Naive B cell (primary cell): ENCODE results near the gene NEIL3. TPM values are rescaled to one million over a fixed set of nuclear protein-coding genes. Genes with fewer than 3 reads are reported as not detected.
A peak's percentile ranks its signal among the peaks of the same experiment; 100 is the strongest.

Experiments used
- ATAC-seq, 2 donors: fragments of 150-1000 bp; cut with Tn5 transposase; 2 replicates each; pipeline ENCODE4 v1.10.0; 2021; ENCODE audit warnings: low read depth in 2 of 2, mild to moderate bottlenecking in 2 of 2, moderate library complexity in 2 of 2
- DNase-seq: peaks from one replicate; pipeline ENCODE4 v3.0.0; 2022
- H3K27ac Mint-ChIP-seq, 6 donors: one replicate each; pipeline ENCODE4 v1.8.0; 2020 to 2022; ENCODE audit warnings: mild to moderate bottlenecking in 6 of 6, mixed read lengths in 6 of 6, moderate library complexity in 5 of 6, inconsistent platforms in 2 of 6
- H3K27me3 Mint-ChIP-seq, 3 donors: one replicate each; pipeline ENCODE4 v1.8.0; 2021 to 2022; ENCODE audit warnings: mixed read lengths in 3 of 3, mild to moderate bottlenecking in 1 of 3
- H3K36me3 Mint-ChIP-seq, 2 donors: one replicate each; pipeline ENCODE4 v1.8.0; 2020 to 2022; ENCODE audit warnings: mixed read lengths in 2 of 2, inconsistent platforms in 1 of 2, mild to moderate bottlenecking in 1 of 2
- H3K4me1 Mint-ChIP-seq, 3 donors: one replicate each; pipeline ENCODE4 v1.8.0; 2020 to 2022; ENCODE audit warnings: mixed read lengths in 3 of 3, inconsistent platforms in 1 of 3, mild to moderate bottlenecking in 1 of 3, moderate library complexity in 1 of 3
- H3K4me3 Mint-ChIP-seq, 8 donors: one replicate each; pipeline ENCODE4 v1.8.0; 2020 to 2022; ENCODE audit warnings: mild to moderate bottlenecking in 8 of 8, mixed read lengths in 8 of 8, moderate library complexity in 8 of 8, inconsistent platforms in 2 of 8
- H3K9me3 Mint-ChIP-seq, 7 donors: one replicate each; pipeline ENCODE4 v1.8.0; 2020 to 2022; ENCODE audit warnings: mixed read lengths in 7 of 7, mild to moderate bottlenecking in 5 of 7, inconsistent platforms in 2 of 7, moderate library complexity in 1 of 7
- polyA plus RNA-seq, 6 donors: library from polyadenylated mRNA; unstranded; fragments of 300-500 nt; fragmentation: Illumina TruSeq; gene quantifications; one replicate each; pipeline ENCODE4 v1.2.3, GENCODE V29; 2021; ENCODE audit warnings: low read depth in 6 of 6

Gene NEIL3
- polyA plus RNA-seq, 6 donors from 2014 or later = 0.13 TPM; not detected in 5

- ATAC-seq (no peak), DNase-seq (no peak)
- H3K36me3 Mint-ChIP-seq = no peaks in the 10 kb centered on the region
- H3K4me3 Mint-ChIP-seq = no peak overlapping the region
- H3K27ac Mint-ChIP-seq = no peak overlapping the region
- peaks cover 11 to 21% (median 17%) of the 10 kb centered on the region in 3 donors for H3K4me1 Mint-ChIP-seq
- no peaks in the 10 kb centered on the region for H3K9me3 Mint-ChIP-seq
- H3K27me3 Mint-ChIP-seq = no peaks in the 10 kb centered on the region
Measured at GRCh38 chr4:177313263-177313662, 3.6 kb downstream of the NEIL3 start.

- Mint-ChIP-seq H3K36me3 (no peaks in the 10 kb centered on the region), H3K9me3 (no peaks in the 10 kb centered on the region), H3K4me1 (peaks cover 5 to 7% (median 6%) of the 10 kb centered on the region in 3 donors), H3K27me3 (no peaks in the 10 kb centered on the region), H3K27ac (peak overlapping the region in 2 of 6 donors; percentile 12 to 71), H3K4me3 (peak overlapping the region in 5 of 8 donors; percentile 16 to 62 (median 37))
- DNase-seq (no peak), ATAC-seq (peak in 1 of 2 donors; percentile 32)
Measured at GRCh38 chr4:177315767-177316464, 6.2 kb downstream of the NEIL3 start.

- Mint-ChIP-seq H3K9me3 (no peaks in the 10 kb centered on the region), H3K4me1 (peaks cover 5 to 7% (median 6%) of the 10 kb centered on the region in 3 donors), H3K36me3 (no peaks in the 10 kb centered on the region), H3K27ac (no peak overlapping the region), H3K4me3 (no peak overlapping the region), H3K27me3 (no peaks in the 10 kb centered on the region)
- ATAC-seq (no peak), DNase-seq (no peak)
Measured at GRCh38 chr4:177320721-177321120, 11.0 kb downstream of the NEIL3 start.

GRCh38 chr4:177321647-177322046 lies 12.0 kb downstream of the NEIL3 start:
- ATAC-seq (no peak), DNase-seq (no peak)
- Mint-ChIP-seq H3K36me3 (no peaks in the 10 kb centered on the region), H3K27me3 (no peaks in the 10 kb centered on the region), H3K4me3 (no peak overlapping the region), H3K27ac (no peak overlapping the region), H3K9me3 (no peaks in the 10 kb centered on the region), H3K4me1 (no peaks in the 10 kb centered on the region)

GRCh38 chr4:177322266-177322665 lies 12.6 kb downstream of the NEIL3 start:
- Mint-ChIP-seq H3K4me3 (no peak overlapping the region), H3K9me3 (no peaks in the 10 kb centered on the region), H3K4me1 (no peaks in the 10 kb centered on the region), H3K36me3 (no peaks in the 10 kb centered on the region), H3K27me3 (no peaks in the 10 kb centered on the region), H3K27ac (no peak overlapping the region)
- ATAC-seq = no peak
- no peak for DNase-seq

GRCh38 chr4:177322881-177323280 lies 13.2 kb downstream of the NEIL3 start:
- Mint-ChIP-seq H3K4me3 (no peak overlapping the region), H3K4me1 (no peaks in the 10 kb centered on the region), H3K27me3 (no peaks in the 10 kb centered on the region), H3K9me3 (no peaks in the 10 kb centered on the region), H3K36me3 (no peaks in the 10 kb centered on the region), H3K27ac (no peak overlapping the region)
- no peak for ATAC-seq
- no peak for DNase-seq

- no peak overlapping the region for H3K27ac Mint-ChIP-seq
- H3K4me1 Mint-ChIP-seq = no peaks in the 10 kb centered on the region
- no peaks in the 10 kb centered on the region for H3K9me3 Mint-ChIP-seq
- no peaks in the 10 kb centered on the region for H3K27me3 Mint-ChIP-seq
- no peak overlapping the region for H3K4me3 Mint-ChIP-seq
- no peak for DNase-seq
- ATAC-seq = no peak
- H3K36me3 Mint-ChIP-seq = no peaks in the 10 kb centered on the region
Measured at GRCh38 chr4:177323416-177323815, 13.7 kb downstream of the NEIL3 start.

GRCh38 chr4:177332119-177332518 lies 22.4 kb downstream of the NEIL3 start:
- no peaks in the 10 kb centered on the region for H3K27me3 Mint-ChIP-seq
- no peak overlapping the region for H3K4me3 Mint-ChIP-seq
- peaks cover 0 to 3% (median 0%) of the 10 kb centered on the region in 3 donors for H3K4me1 Mint-ChIP-seq
- DNase-seq (no peak), ATAC-seq (no peak)
- no peaks in the 10 kb centered on the region for H3K36me3 Mint-ChIP-seq
- peaks cover 0 to 15% (median 8%) of the 10 kb centered on the region in 7 donors for H3K9me3 Mint-ChIP-seq
- H3K27ac Mint-ChIP-seq = no peak overlapping the region

- Mint-ChIP-seq H3K36me3 (no peaks in the 10 kb centered on the region), H3K27ac (peak overlapping the region in 1 of 6 donors; percentile 69), H3K4me1 (peaks cover 0 to 3% (median 0%) of the 10 kb centered on the region in 3 donors), H3K9me3 (no peaks in the 10 kb centered on the region), H3K4me3 (no peak overlapping the region), H3K27me3 (no peaks in the 10 kb centered on the region)
- peak; percentile 54 to 64 for ATAC-seq
- DNase-seq = no peak
Measured at GRCh38 chr4:177339477-177340374, 30.1 kb downstream of the NEIL3 start.

GRCh38 chr4:177348348-177348747 lies 38.7 kb downstream of the NEIL3 start:
- DNase-seq (no peak), ATAC-seq (no peak)
- H3K36me3 Mint-ChIP-seq = no peaks in the 10 kb centered on the region
- H3K27me3 Mint-ChIP-seq = no peaks in the 10 kb centered on the region
- H3K27ac Mint-ChIP-seq = no peak overlapping the region
- no peaks in the 10 kb centered on the region for H3K4me1 Mint-ChIP-seq
- no peaks in the 10 kb centered on the region for H3K9me3 Mint-ChIP-seq
- no peak overlapping the region for H3K4me3 Mint-ChIP-seq

- Mint-ChIP-seq H3K4me3 (no peak overlapping the region), H3K27me3 (no peaks in the 10 kb centered on the region), H3K36me3 (no peaks in the 10 kb centered on the region), H3K4me1 (no peaks in the 10 kb centered on the region), H3K9me3 (no peaks in the 10 kb centered on the region), H3K27ac (no peak overlapping the region)
- DNase-seq (no peak), ATAC-seq (no peak)
Measured at GRCh38 chr4:177349191-177349590, 39.5 kb downstream of the NEIL3 start.

- DNase-seq (no peak), ATAC-seq (no peak)
- no peak overlapping the region for H3K4me3 Mint-ChIP-seq
- H3K9me3 Mint-ChIP-seq = no peaks in the 10 kb centered on the region
- no peak overlapping the region for H3K27ac Mint-ChIP-seq
- no peaks in the 10 kb centered on the region for H3K27me3 Mint-ChIP-seq
- H3K36me3 Mint-ChIP-seq = no peaks in the 10 kb centered on the region
- no peaks in the 10 kb centered on the region for H3K4me1 Mint-ChIP-seq
Measured at GRCh38 chr4:177351622-177352244, 42.1 kb downstream of the NEIL3 start.

GRCh38 chr4:177356206-177356605 lies 46.5 kb downstream of the NEIL3 start:
- no peaks in the 10 kb centered on the region for H3K9me3 Mint-ChIP-seq

GRCh38 chr4:177356921-177357320 lies 47.2 kb downstream of the NEIL3 start:
- H3K36me3 Mint-ChIP-seq = no peaks in the 10 kb centered on the region
- H3K4me1 Mint-ChIP-seq = no peaks in the 10 kb centered on the region
- ATAC-seq (no peak), DNase-seq (no peak)
- no peak overlapping the region for H3K27ac Mint-ChIP-seq
- H3K27me3 Mint-ChIP-seq = no peaks in the 10 kb centered on the region
- no peaks in the 10 kb centered on the region for H3K9me3 Mint-ChIP-seq
- no peak overlapping the region for H3K4me3 Mint-ChIP-seq

More at GRCh38 chr4:177356206-177356605, 46.5 kb downstream of the NEIL3 start:
- H3K36me3 Mint-ChIP-seq = no peaks in the 10 kb centered on the region
- H3K4me3 Mint-ChIP-seq = no peak overlapping the region
- H3K4me1 Mint-ChIP-seq = no peaks in the 10 kb centered on the region
- DNase-seq (no peak), ATAC-seq (no peak)
- H3K27me3 Mint-ChIP-seq = no peaks in the 10 kb centered on the region
- H3K27ac Mint-ChIP-seq = no peak overlapping the region
